WTC11 (cell line): Measurements from ENCODE around the gene ZNF776.

Experiments used
- CTCF ChIP-seq: fragments of 200-600 bp; IDR thresholded peaks from 2 replicates; pipeline ENCODE4 v1.8.0; 2022; ENCODE audit warnings: antibody characterized with exemption
- E2F1 ChIP-seq: sonication (generic); formaldehyde crosslinking; IDR thresholded peaks from 2 replicates; pipeline ENCODE4 v1.8.0; 2022; ENCODE audit warnings: mild to moderate bottlenecking, missing genetic modification reagents
- ESRRA ChIP-seq: sonication (generic); formaldehyde crosslinking; IDR thresholded peaks from 2 replicates; pipeline ENCODE4 v1.8.1; 2022; ENCODE audit warnings: mild to moderate bottlenecking, missing genetic modification reagents, borderline replicate concordance
- FOXK1 ChIP-seq: sonication (generic); formaldehyde crosslinking; IDR thresholded peaks from 2 replicates; pipeline ENCODE4 v1.8.0; 2022; ENCODE audit warnings: mild to moderate bottlenecking, moderate library complexity, missing genetic modification reagents
- JUN ChIP-seq: sonication (generic); formaldehyde crosslinking; IDR thresholded peaks from 2 replicates; pipeline ENCODE4 v1.8.0; 2023; ENCODE audit warnings: mild to moderate bottlenecking, missing genetic modification reagents
- KAT7 ChIP-seq: sonication (generic); formaldehyde crosslinking; IDR thresholded peaks from 2 replicates; pipeline ENCODE4 v1.8.1; 2023; ENCODE audit warnings: missing genetic modification reagents, mild to moderate bottlenecking, borderline replicate concordance
- MAX ChIP-seq: sonication (generic); formaldehyde crosslinking; IDR thresholded peaks from 2 replicates; pipeline ENCODE4 v1.8.0; 2022; ENCODE audit warnings: mild to moderate bottlenecking, missing genetic modification reagents
- MLX ChIP-seq: sonication (generic); formaldehyde crosslinking; IDR thresholded peaks from 2 replicates; pipeline ENCODE4 v1.8.1; 2023; ENCODE audit warnings: mild to moderate bottlenecking, missing genetic modification reagents, moderate library complexity
- MYBL2 ChIP-seq: sonication (generic); formaldehyde crosslinking; IDR thresholded peaks from 2 replicates; pipeline ENCODE4 v1.8.1; 2023; ENCODE audit warnings: mild to moderate bottlenecking, moderate library complexity, missing genetic modification reagents
- PRRX2 ChIP-seq: fragments of 250-450 bp; sonication (Bioruptor Pico); IDR thresholded peaks from 2 replicates; pipeline ENCODE4 v1.8.0; 2021; ENCODE audit warnings: mild to moderate bottlenecking
- SMAD4 ChIP-seq: sonication (generic); formaldehyde crosslinking; IDR thresholded peaks from 2 replicates; pipeline ENCODE4 v1.8.0; 2022; ENCODE audit warnings: mild to moderate bottlenecking, missing genetic modification reagents
- TEAD1 ChIP-seq: sonication (generic); formaldehyde crosslinking; IDR thresholded peaks from 2 replicates; pipeline ENCODE4 v1.8.0; 2022; ENCODE audit warnings: mild to moderate bottlenecking, missing genetic modification reagents
- ZNF138 ChIP-seq: sonication (generic); formaldehyde crosslinking; conservative IDR thresholded peaks from 2 replicates; pipeline ENCODE4 v1.8.1; 2022; ENCODE audit warnings: mild to moderate bottlenecking, moderate library complexity, missing genetic modification reagents
- ZNF263 ChIP-seq: sonication (generic); formaldehyde crosslinking; IDR thresholded peaks from 2 replicates; pipeline ENCODE4 v1.8.1; 2022; ENCODE audit warnings: low read depth, mild to moderate bottlenecking, moderate library complexity, missing genetic modification reagents

GRCh38 chr19:57788114-57788692 lies 41.6 kb downstream of the ZNF776 start:
- TF ChIP-seq CTCF (no peak), FOXK1 (no peak), ZNF263 (CRISPR knock-in tag) (no peak), ZNF138 (CRISPR knock-in tag) (no peak), JUN (CRISPR knock-in tag) (no peak), KAT7 (CRISPR knock-in tag) (no peak), MYBL2 (CRISPR knock-in tag) (no peak), MAX (no peak), MLX (CRISPR knock-in tag) (no peak), PRRX2 (CRISPR knock-in tag) (no peak), SMAD4 (no peak), ESRRA (CRISPR knock-in tag) (no peak), E2F1 (no peak), TEAD1 (CRISPR knock-in tag) (no peak)
